ENCODE results near the gene ENTREP1.

The ENTREP1 gene

GRCh38 chr9:69331444-69331843 is 6.4 kb downstream of the ENTREP1 start:
- no peaks in the 10 kb centered on the region for H3F3A ChIP-seq (ENCODE audit: insufficient read depth, low read length)
- no peak overlapping the region for H3K4me2 ChIP-seq (ENCODE audit: low read length)
- H3K4me1 ChIP-seq (ENCODE audit: insufficient read depth, low read length, severe bottlenecking): no peaks in the 10 kb centered on the region
- no peaks in the 10 kb centered on the region for H3K9me2 ChIP-seq (ENCODE audit: low read depth, low read length)
- H3K9me3 ChIP-seq (ENCODE audit: low read length): no peaks in the 10 kb centered on the region
- no peaks in the 10 kb centered on the region for H3K36me3 ChIP-seq (ENCODE audit: insufficient read depth, low read length)
- H2AFZ ChIP-seq (ENCODE audit: low read length): no peak overlapping the region
- no peaks in the 10 kb centered on the region for H4K20me1 ChIP-seq (ENCODE audit: insufficient read depth, low read length)
- H3K4me3 ChIP-seq (ENCODE audit: low read depth, low read length, poor library complexity, severe bottlenecking): no peak overlapping the region
- TF ChIP-seq EZH2 (IDR thresholded peaks at IDR 0.05; ENCODE audit: borderline replicate concordance, low read length): no peak
- no peak for TF ChIP-seq CTCF (IDR thresholded peaks at IDR 0.05; ENCODE audit: low read length)
- H3K9ac ChIP-seq (ENCODE audit: low read length): no peak overlapping the region
- H3K79me2 ChIP-seq (ENCODE audit: insufficient read depth, low read length): no peaks in the 10 kb centered on the region
- no peak overlapping the region for H3K27ac ChIP-seq (ENCODE audit: low read depth, low read length, poor library complexity, severe bottlenecking)
- H3K27me3 ChIP-seq (ENCODE audit: insufficient read depth, low read length): no peaks in the 10 kb centered on the region

- no peak overlapping the region for H3K9ac ChIP-seq (ENCODE audit: low read length)
- no peak overlapping the region for H3K27ac ChIP-seq (ENCODE audit: low read depth, low read length, poor library complexity, severe bottlenecking)
- no peaks in the 10 kb centered on the region for H3K27me3 ChIP-seq (ENCODE audit: insufficient read depth, low read length)
- no peak overlapping the region for H3K4me3 ChIP-seq (ENCODE audit: low read depth, low read length, poor library complexity, severe bottlenecking)
- no peaks in the 10 kb centered on the region for H3K79me2 ChIP-seq (ENCODE audit: insufficient read depth, low read length)
- H3K9me2 ChIP-seq (ENCODE audit: low read depth, low read length): no peaks in the 10 kb centered on the region
- H3K4me1 ChIP-seq (ENCODE audit: insufficient read depth, low read length, severe bottlenecking): no peaks in the 10 kb centered on the region
- H3K36me3 ChIP-seq (ENCODE audit: insufficient read depth, low read length): no peaks in the 10 kb centered on the region
- no peaks in the 10 kb centered on the region for H3K9me3 ChIP-seq (ENCODE audit: low read length)
- no peak overlapping the region for H3K4me2 ChIP-seq (ENCODE audit: low read length)
- TF ChIP-seq CTCF (IDR thresholded peaks at IDR 0.05; ENCODE audit: low read length) (no peak), EZH2 (IDR thresholded peaks at IDR 0.05; ENCODE audit: borderline replicate concordance, low read length) (no peak)
- H4K20me1 ChIP-seq (ENCODE audit: insufficient read depth, low read length): no peaks in the 10 kb centered on the region
- no peaks in the 10 kb centered on the region for H3F3A ChIP-seq (ENCODE audit: insufficient read depth, low read length)
- H2AFZ ChIP-seq (ENCODE audit: low read length): no peak overlapping the region
These were observed 7.2 kb downstream of the ENTREP1 start for GRCh38 chr9:69332067-69332685.

- TF ChIP-seq EZH2 (IDR thresholded peaks at IDR 0.05; ENCODE audit: borderline replicate concordance, low read length): no peak
- TF ChIP-seq CTCF (IDR thresholded peaks at IDR 0.05; ENCODE audit: low read length): no peak
- no peaks in the 10 kb centered on the region for H3K79me2 ChIP-seq (ENCODE audit: insufficient read depth, low read length)
- H3K27ac ChIP-seq (ENCODE audit: low read depth, low read length, poor library complexity, severe bottlenecking): no peak overlapping the region
- H3K27me3 ChIP-seq (ENCODE audit: insufficient read depth, low read length): no peaks in the 10 kb centered on the region
- no peaks in the 10 kb centered on the region for H3F3A ChIP-seq (ENCODE audit: insufficient read depth, low read length)
- H3K4me1 ChIP-seq (ENCODE audit: insufficient read depth, low read length, severe bottlenecking): no peaks in the 10 kb centered on the region
- H3K4me2 ChIP-seq (ENCODE audit: low read length): no peak overlapping the region
- no peak overlapping the region for H3K9ac ChIP-seq (ENCODE audit: low read length)
- H2AFZ ChIP-seq (ENCODE audit: low read length): no peak overlapping the region
- H3K9me2 ChIP-seq (ENCODE audit: low read depth, low read length): no peaks in the 10 kb centered on the region
- H3K4me3 ChIP-seq (ENCODE audit: low read depth, low read length, poor library complexity, severe bottlenecking): no peak overlapping the region
- H3K9me3 ChIP-seq (ENCODE audit: low read length): no peaks in the 10 kb centered on the region
- no peaks in the 10 kb centered on the region for H4K20me1 ChIP-seq (ENCODE audit: insufficient read depth, low read length)
- H3K36me3 ChIP-seq (ENCODE audit: insufficient read depth, low read length): no peaks in the 10 kb centered on the region
These were observed 8.7 kb downstream of the ENTREP1 start for GRCh38 chr9:69333716-69334115.
